ENCODE measurements around the gene DLEC1. TPM values are rescaled to one million over a fixed set of nuclear protein-coding genes. Genes with fewer than 3 reads are reported as not detected.

Gene DLEC1
- total and polyA plus RNA-seq, 4 experiments from 2014 or later: 0.49 to 15.1 (median 7.3) TPM

GRCh38 chr3:38108649-38109579 is 69.9 kb downstream of the DLEC1 start:
- Histone ChIP-seq H3K9me3 (ENCODE audit: control insufficient read depth in 1 of 2, low read length in 2 of 2) (no peaks in the 10 kb centered on the region), H3K27ac (ENCODE audit: low read depth, low read length) (no peak overlapping the region), H3K4me1 (ENCODE audit: insufficient read depth, low read length) (no peaks in the 10 kb centered on the region), H3K36me3 (ENCODE audit: insufficient read depth, low read length) (no peaks in the 10 kb centered on the region), H3K27me3 (ENCODE audit: insufficient read depth, low read length) (no peaks in the 10 kb centered on the region), H3K4me3 (ENCODE audit: low read length in 2 of 2) (no peak overlapping the region)
- ChIA-PET POLR2A (ENCODE audit: partially characterized antibody) (no interaction called here), CTCF (ENCODE audit: partially characterized antibody) (interaction anchor here (1.2 kb wide), 1 partner anchor 141 kb away, joined by 3 read pairs; no protein-coding TSS in a partner anchor)
- H3K9me3 Mint-ChIP-seq: peaks cover 0 to 15% (median 9%) of the 10 kb centered on the region in 8 donors
- no peaks in the 10 kb centered on the region for H3K27me3 Mint-ChIP-seq
- no peak overlapping the region for H3K27ac Mint-ChIP-seq
- no peak overlapping the region for H3K4me3 Mint-ChIP-seq
- DNase-seq: no peak
- no peaks in the 10 kb centered on the region for H3K4me1 Mint-ChIP-seq
- H3K36me3 Mint-ChIP-seq: peaks cover 10 to 29% of the 10 kb centered on the region in 2 donors
- intact Hi-C loops (cut with micrococcal nuclease): no loop called here

- no peak for DNase-seq
- no peaks in the 10 kb centered on the region for H3K4me1 Mint-ChIP-seq
- Histone ChIP-seq H3K4me1 (ENCODE audit: insufficient read depth, low read length) (no peaks in the 10 kb centered on the region), H3K9me3 (ENCODE audit: control insufficient read depth in 1 of 2, low read length in 2 of 2) (no peaks in the 10 kb centered on the region), H3K27ac (ENCODE audit: low read depth, low read length) (no peak overlapping the region), H3K36me3 (ENCODE audit: insufficient read depth, low read length) (no peaks in the 10 kb centered on the region), H3K27me3 (ENCODE audit: insufficient read depth, low read length) (no peaks in the 10 kb centered on the region), H3K4me3 (ENCODE audit: low read length in 2 of 2) (no peak overlapping the region)
- no peaks in the 10 kb centered on the region for H3K27me3 Mint-ChIP-seq
- intact Hi-C loops (cut with micrococcal nuclease): no loop called here
- ChIA-PET CTCF (ENCODE audit: partially characterized antibody) (no interaction called here), POLR2A (ENCODE audit: partially characterized antibody) (no interaction called here)
- peaks cover 10 to 26% of the 10 kb centered on the region in 2 donors for H3K36me3 Mint-ChIP-seq
- no peak overlapping the region for H3K4me3 Mint-ChIP-seq
- H3K9me3 Mint-ChIP-seq: peaks cover 0 to 11% (median 7%) of the 10 kb centered on the region in 8 donors
- no peak overlapping the region for H3K27ac Mint-ChIP-seq
Observed at GRCh38 chr3:38109580-38110313, 70.7 kb downstream of the DLEC1 start.

- H3K4me3 ChIP-seq (ENCODE audit: low read length in 2 of 2): no peak overlapping the region
- H3K9me3 ChIP-seq (ENCODE audit: control insufficient read depth in 1 of 2, low read length in 2 of 2): no peaks in the 10 kb centered on the region
- Mint-ChIP-seq H3K9me3 (peaks cover 0 to 5% (median 4%) of the 10 kb centered on the region in 8 donors), H3K4me3 (no peak overlapping the region), H3K27ac (no peak overlapping the region), H3K36me3 (peaks cover 10 to 18% of the 10 kb centered on the region in 2 donors), H3K4me1 (no peaks in the 10 kb centered on the region), H3K27me3 (no peaks in the 10 kb centered on the region)
- ChIA-PET POLR2A (ENCODE audit: partially characterized antibody) (no interaction called here), CTCF (ENCODE audit: partially characterized antibody) (no interaction called here)
- intact Hi-C loops (cut with micrococcal nuclease): no loop called here
- no peaks in the 10 kb centered on the region for H3K36me3 ChIP-seq (ENCODE audit: insufficient read depth, low read length)
- H3K27ac ChIP-seq (ENCODE audit: low read depth, low read length): no peak overlapping the region
- H3K27me3 ChIP-seq (ENCODE audit: insufficient read depth, low read length): no peaks in the 10 kb centered on the region
- no peaks in the 10 kb centered on the region for H3K4me1 ChIP-seq (ENCODE audit: insufficient read depth, low read length)
- DNase-seq: no peak
Observed at GRCh38 chr3:38110314-38111050, 71.5 kb downstream of the DLEC1 start.

GRCh38 chr3:38111201-38111600 is 72.2 kb downstream of the DLEC1 start:
- POLR2A ChIA-PET (ENCODE audit: partially characterized antibody): no interaction called here
- Mint-ChIP-seq H3K36me3 (peaks cover 10 to 15% of the 10 kb centered on the region in 2 donors), H3K27ac (no peak overlapping the region), H3K9me3 (no peaks in the 10 kb centered on the region), H3K4me1 (peaks cover 0 to 3% (median 0%) of the 10 kb centered on the region in 4 donors), H3K4me3 (no peak overlapping the region), H3K27me3 (no peaks in the 10 kb centered on the region)
- intact Hi-C loops (cut with micrococcal nuclease): no loop called here
- no peaks in the 10 kb centered on the region for H3K9me3 ChIP-seq (ENCODE audit: control insufficient read depth in 1 of 2, low read length in 2 of 2)
- CTCF ChIA-PET (ENCODE audit: partially characterized antibody): no interaction called here
- H3K36me3 ChIP-seq (ENCODE audit: insufficient read depth, low read length): no peaks in the 10 kb centered on the region
- no peak overlapping the region for H3K4me3 ChIP-seq (ENCODE audit: low read length in 2 of 2)
- H3K27me3 ChIP-seq (ENCODE audit: insufficient read depth, low read length): no peaks in the 10 kb centered on the region
- no peak for DNase-seq
- no peaks in the 10 kb centered on the region for H3K4me1 ChIP-seq (ENCODE audit: insufficient read depth, low read length)
- no peak overlapping the region for H3K27ac ChIP-seq (ENCODE audit: low read depth, low read length)

DNA sequence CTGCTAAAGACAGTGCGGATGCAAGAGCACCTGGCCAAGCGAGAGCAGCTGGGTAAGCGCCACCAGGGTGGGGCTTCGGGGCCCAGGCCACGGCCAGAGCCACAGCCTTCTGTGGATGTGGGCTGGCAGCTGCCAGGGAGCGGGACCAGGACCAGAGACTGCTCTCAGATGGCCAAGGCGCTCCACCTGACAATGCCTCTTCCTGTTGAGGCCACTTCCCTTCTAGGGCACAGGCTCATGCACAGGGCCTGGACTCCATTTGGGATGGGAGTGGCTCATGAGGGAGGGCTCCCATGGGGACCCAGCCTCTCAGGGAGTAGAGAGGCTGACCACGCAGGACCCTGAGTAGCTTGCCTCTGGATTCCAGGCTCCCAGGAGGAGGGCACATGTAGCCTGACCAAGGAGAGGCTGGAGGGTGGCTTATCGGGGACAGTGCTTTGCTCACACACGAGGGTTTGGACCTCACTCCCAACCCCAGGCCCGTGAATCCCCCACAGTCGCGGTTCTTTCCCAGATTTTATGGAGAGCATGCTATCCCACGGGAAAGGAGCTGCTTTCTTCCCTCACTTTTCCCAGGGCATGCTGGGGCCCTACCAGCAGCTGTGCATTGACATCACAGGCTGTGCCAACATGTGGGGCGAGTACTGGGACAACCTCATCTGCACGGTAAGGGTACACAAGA is 72.8 kb downstream of the DLEC1 start:
- intact Hi-C loops (cut with micrococcal nuclease): no loop called here
- Mint-ChIP-seq H3K9me3 (no peaks in the 10 kb centered on the region), H3K27ac (no peak overlapping the region), H3K36me3 (peaks cover 8 to 15% of the 10 kb centered on the region in 2 donors), H3K4me1 (peaks cover 0 to 3% (median 0%) of the 10 kb centered on the region in 4 donors), H3K4me3 (no peak overlapping the region), H3K27me3 (no peaks in the 10 kb centered on the region)
- ChIA-PET CTCF (ENCODE audit: partially characterized antibody) (no interaction called here), POLR2A (ENCODE audit: partially characterized antibody) (no interaction called here)
- Histone ChIP-seq H3K4me1 (ENCODE audit: insufficient read depth, low read length) (no peaks in the 10 kb centered on the region), H3K27me3 (ENCODE audit: insufficient read depth, low read length) (no peaks in the 10 kb centered on the region), H3K4me3 (ENCODE audit: low read length in 2 of 2) (no peak overlapping the region), H3K36me3 (ENCODE audit: insufficient read depth, low read length) (no peaks in the 10 kb centered on the region), H3K9me3 (ENCODE audit: control insufficient read depth in 1 of 2, low read length in 2 of 2) (no peaks in the 10 kb centered on the region), H3K27ac (ENCODE audit: low read depth, low read length) (no peak overlapping the region)
- no peak for DNase-seq

DNA sequence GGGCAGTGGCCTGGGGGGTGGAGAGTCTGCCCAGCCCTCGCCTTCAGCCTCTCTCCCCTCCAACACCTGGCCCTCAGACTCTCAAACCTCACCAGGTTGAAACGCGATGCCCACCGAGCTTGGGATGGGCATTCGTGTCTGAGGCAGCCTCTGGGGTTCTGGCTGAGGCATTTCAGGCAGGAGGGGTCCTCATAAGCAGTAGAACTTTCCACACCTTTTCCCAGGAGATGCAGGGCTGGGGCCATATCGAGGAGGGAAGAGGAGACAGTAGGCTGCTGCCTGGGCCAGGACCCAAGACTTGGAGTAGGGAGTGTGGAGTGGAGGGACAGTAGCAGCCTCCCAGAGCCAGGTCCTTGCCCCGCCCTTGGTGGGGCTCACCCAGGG is 73.4 kb downstream of the DLEC1 start:
- Mint-ChIP-seq H3K27ac (no peak overlapping the region), H3K9me3 (no peaks in the 10 kb centered on the region), H3K4me3 (no peak overlapping the region), H3K36me3 (peaks cover 4 to 12% of the 10 kb centered on the region in 2 donors), H3K4me1 (peaks cover 0 to 3% (median 0%) of the 10 kb centered on the region in 4 donors), H3K27me3 (no peaks in the 10 kb centered on the region)
- intact Hi-C loops (cut with micrococcal nuclease): no loop called here
- DNase-seq: no peak
- Histone ChIP-seq H3K36me3 (ENCODE audit: insufficient read depth, low read length) (no peaks in the 10 kb centered on the region), H3K27me3 (ENCODE audit: insufficient read depth, low read length) (no peaks in the 10 kb centered on the region), H3K9me3 (ENCODE audit: control insufficient read depth in 1 of 2, low read length in 2 of 2) (no peaks in the 10 kb centered on the region), H3K4me1 (ENCODE audit: insufficient read depth, low read length) (no peaks in the 10 kb centered on the region), H3K4me3 (ENCODE audit: low read length in 2 of 2) (no peak overlapping the region), H3K27ac (ENCODE audit: low read depth, low read length) (no peak overlapping the region)
- POLR2A ChIA-PET (ENCODE audit: partially characterized antibody): interaction anchor here (1.0 kb wide), 1 partner anchor 25 kb away, joined by 3 read pairs; the partner anchor contains the start of gene ACAA1
- CTCF ChIA-PET (ENCODE audit: partially characterized antibody): no interaction called here

Data from CD4-positive, alpha-beta memory T cell (primary cell).